ENCODE data around the gene BCDIN3D.

Gene BCDIN3D

DNA sequence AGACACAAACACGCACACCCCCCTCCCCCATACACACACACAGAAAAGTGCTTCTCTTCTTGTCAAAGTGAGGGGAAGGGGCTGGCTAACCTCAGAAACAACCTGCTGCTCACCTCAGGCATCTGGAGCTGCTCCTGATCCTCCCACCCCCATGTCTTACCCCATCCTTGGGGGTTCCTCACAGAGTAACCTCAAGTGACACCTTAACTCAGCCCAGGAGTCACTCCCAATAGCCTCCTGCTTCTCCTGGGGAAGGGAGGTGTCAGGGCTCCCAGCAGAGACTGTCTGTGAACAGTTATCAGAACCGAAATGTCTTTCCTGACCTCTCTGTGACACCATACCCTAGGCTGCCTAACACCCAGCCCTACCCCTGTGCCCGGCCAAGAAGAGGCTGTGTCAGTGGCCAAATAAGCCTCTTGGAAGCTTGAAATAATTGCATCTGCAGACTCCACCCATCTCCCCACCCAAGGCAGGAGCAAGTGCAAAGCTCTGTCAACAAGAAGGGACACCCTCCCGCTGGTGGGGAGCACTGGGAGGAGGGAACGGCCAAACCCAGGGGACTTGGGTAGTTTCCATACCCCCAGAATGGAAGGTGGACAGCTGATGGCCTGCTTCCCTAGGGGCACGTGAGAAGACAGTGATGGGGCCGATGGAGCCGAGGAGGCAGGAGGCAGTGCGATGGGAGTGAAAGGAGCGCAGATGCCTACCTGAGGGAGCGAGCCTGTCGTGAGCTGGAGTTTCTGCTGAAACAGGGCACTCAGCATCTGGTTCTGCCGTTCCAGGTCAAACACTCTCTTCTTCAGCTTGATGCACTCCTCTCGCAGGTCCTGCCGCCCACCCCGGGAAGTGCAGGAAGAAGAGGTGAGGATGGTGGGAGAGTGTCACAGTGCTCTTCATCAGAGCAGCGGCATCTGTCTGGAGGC lies 41.5 kb downstream of the BCDIN3D start:
- no peak for TF ChIP-seq TAF1 (IDR thresholded peaks at IDR 0.05; ENCODE audit: borderline replicate concordance, insufficient read depth, low read length)
- no peak for TF ChIP-seq POLR2AphosphoS5 (IDR thresholded peaks at IDR 0.05; ENCODE audit: low read depth, low read length)

DNA sequence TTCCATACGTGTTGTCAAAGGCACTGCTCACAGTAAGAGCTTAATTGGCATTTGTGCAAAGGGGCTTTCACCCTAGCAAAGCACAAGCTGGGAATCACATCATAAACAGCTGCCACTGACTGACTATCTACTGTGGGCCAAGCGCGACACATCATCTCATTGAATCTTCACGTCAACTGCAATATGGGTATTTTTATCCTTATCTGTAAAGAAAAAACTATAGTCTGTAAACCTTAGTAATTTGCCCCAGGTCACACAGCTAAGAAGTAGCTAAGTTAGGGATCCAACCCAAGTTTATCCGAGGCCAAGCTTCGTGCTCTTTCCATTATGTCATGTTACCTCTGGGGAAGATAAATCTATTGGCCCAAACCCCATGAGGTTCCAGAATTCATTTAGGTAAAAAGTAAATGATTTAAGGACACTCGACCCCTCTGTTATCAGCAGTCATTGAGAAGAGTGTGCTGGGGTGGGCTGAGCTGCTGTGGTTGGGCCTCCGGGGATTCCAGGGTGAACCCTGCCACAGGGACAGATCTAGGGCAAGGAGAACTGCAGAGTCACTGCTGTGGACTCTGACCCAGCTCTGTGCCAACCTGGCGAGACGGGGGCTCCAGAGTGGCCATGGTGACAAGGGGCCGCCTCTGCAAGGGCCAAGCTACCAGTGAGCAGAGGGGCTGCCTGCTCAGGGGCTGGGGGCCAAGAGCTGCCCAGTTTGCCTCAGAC lies 42.3 kb downstream of the BCDIN3D start:
- TF ChIP-seq TAF1 (IDR thresholded peaks at IDR 0.05; ENCODE audit: borderline replicate concordance, insufficient read depth, low read length) (no peak), SIN3A (IDR thresholded peaks at IDR 0.05; ENCODE audit: borderline replicate concordance, insufficient read depth, low read length) (no peak), FOXP2 (optimal IDR thresholded peaks at IDR 0.05; ENCODE audit: borderline replicate concordance, extremely low read depth, extremely low read length, insufficient read depth) (no peak)
- TF ChIP-seq, protein P1, sequence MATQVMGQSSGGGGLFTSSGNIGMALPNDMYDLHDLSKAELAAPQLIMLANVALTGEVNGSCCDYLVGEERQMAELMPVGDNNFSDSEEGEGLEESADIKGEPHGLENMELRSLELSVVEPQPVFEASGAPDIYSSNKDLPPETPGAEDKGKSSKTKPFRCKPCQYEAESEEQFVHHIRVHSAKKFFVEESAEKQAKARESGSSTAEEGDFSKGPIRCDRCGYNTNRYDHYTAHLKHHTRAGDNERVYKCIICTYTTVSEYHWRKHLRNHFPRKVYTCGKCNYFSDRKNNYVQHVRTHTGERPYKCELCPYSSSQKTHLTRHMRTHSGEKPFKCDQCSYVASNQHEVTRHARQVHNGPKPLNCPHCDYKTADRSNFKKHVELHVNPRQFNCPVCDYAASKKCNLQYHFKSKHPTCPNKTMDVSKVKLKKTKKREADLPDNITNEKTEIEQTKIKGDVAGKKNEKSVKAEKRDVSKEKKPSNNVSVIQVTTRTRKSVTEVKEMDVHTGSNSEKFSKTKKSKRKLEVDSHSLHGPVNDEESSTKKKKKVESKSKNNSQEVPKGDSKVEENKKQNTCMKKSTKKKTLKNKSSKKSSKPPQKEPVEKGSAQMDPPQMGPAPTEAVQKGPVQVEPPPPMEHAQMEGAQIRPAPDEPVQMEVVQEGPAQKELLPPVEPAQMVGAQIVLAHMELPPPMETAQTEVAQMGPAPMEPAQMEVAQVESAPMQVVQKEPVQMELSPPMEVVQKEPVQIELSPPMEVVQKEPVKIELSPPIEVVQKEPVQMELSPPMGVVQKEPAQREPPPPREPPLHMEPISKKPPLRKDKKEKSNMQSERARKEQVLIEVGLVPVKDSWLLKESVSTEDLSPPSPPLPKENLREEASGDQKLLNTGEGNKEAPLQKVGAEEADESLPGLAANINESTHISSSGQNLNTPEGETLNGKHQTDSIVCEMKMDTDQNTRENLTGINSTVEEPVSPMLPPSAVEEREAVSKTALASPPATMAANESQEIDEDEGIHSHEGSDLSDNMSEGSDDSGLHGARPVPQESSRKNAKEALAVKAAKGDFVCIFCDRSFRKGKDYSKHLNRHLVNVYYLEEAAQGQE (IDR thresholded peaks at IDR 0.05; ENCODE audit: insufficient read depth in 1 of 2, low read depth in 2 of 2, low read length in 2 of 2): no peak

DNA sequence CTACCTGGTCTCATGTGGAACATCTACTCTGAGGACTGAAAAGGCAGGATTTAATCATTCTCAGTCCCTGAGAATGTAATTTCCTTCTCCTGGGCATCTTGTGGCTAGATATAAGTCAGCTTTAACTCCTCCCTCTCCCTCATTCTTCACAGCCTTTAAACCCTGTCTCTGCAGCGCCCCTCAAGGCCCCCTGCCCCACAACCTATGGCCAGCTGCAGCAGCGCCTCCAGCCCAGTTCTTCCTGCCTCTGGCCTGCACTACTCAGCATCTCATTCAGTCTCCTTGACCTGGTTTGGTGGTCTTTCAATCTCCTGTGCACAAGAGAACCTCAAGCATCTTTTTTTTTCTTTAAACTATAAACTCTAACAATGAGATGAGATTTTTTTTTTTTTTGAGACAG lies 44.0 kb downstream of the BCDIN3D start:
- no peak for TF ChIP-seq TAF1 (IDR thresholded peaks at IDR 0.05; ENCODE audit: borderline replicate concordance, insufficient read depth, low read length)
- no peak for TF ChIP-seq FOXP2 (optimal IDR thresholded peaks at IDR 0.05; ENCODE audit: borderline replicate concordance, extremely low read depth, extremely low read length, insufficient read depth)
- no peak for TF ChIP-seq POLR2AphosphoS5 (IDR thresholded peaks at IDR 0.05; ENCODE audit: low read depth, low read length)
- TF ChIP-seq, protein P1 (IDR thresholded peaks at IDR 0.05; ENCODE audit: insufficient read depth in 1 of 2, low read depth in 2 of 2, low read length in 2 of 2): no peak
- no peak for TF ChIP-seq SIN3A (IDR thresholded peaks at IDR 0.05; ENCODE audit: borderline replicate concordance, insufficient read depth, low read length)

DNA sequence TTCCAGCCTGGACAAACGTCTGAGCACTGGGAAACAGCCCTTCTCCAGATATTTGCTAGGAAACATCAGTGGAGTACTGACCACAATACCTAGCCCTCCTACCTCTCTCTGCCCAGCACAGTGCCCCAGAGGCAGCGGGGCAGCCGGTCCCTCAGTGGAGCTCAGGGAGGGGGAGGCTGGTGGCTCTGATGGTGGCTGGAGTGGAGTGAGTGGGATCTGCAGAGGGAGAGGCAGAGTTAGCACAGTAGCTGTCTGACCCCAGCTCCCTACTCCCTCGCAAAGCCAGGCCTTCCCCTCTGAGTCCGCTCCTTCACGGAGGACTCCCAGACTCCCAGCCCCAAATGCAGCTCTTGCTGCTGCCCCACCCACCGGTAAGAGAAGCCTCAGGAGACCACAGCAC lies 44.7 kb downstream of the BCDIN3D start:
- no peak for TF ChIP-seq POLR2AphosphoS5 (IDR thresholded peaks at IDR 0.05; ENCODE audit: low read depth, low read length)
- TF ChIP-seq TAF1 (IDR thresholded peaks at IDR 0.05; ENCODE audit: borderline replicate concordance, insufficient read depth, low read length): no peak
- no peak for TF ChIP-seq SIN3A (IDR thresholded peaks at IDR 0.05; ENCODE audit: borderline replicate concordance, insufficient read depth, low read length)
- no peak for TF ChIP-seq FOXP2 (optimal IDR thresholded peaks at IDR 0.05; ENCODE audit: borderline replicate concordance, extremely low read depth, extremely low read length, insufficient read depth)
- TF ChIP-seq, protein P1 (IDR thresholded peaks at IDR 0.05; ENCODE audit: insufficient read depth in 1 of 2, low read depth in 2 of 2, low read length in 2 of 2): no peak

DNA sequence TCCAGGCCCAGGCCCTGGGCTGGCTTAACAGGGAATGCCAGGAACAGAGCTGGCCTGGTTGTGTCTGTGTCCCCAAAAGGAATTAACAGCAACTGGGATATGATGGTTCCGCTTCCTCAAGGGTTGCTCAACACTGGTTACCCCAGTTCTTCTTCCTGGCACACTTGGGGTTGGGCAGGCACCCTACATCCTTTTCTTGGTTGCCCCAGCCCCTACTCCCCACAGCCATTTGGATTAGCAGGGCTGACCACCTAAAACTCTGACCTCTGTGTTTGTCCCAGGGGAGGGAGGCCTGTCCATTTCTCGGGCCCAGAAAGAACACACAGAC lies 45.5 kb downstream of the BCDIN3D start:
- no peak for TF ChIP-seq TAF1 (IDR thresholded peaks at IDR 0.05; ENCODE audit: borderline replicate concordance, insufficient read depth, low read length)
- TF ChIP-seq, protein P1 (IDR thresholded peaks at IDR 0.05; ENCODE audit: insufficient read depth in 1 of 2, low read depth in 2 of 2, low read length in 2 of 2): no peak
- no peak for TF ChIP-seq SIN3A (IDR thresholded peaks at IDR 0.05; ENCODE audit: borderline replicate concordance, insufficient read depth, low read length)
- TF ChIP-seq POLR2AphosphoS5 (IDR thresholded peaks at IDR 0.05; ENCODE audit: low read depth, low read length): no peak
- no peak for TF ChIP-seq FOXP2 (optimal IDR thresholded peaks at IDR 0.05; ENCODE audit: borderline replicate concordance, extremely low read depth, extremely low read length, insufficient read depth)
